GM23338 (cell line): Measurements from ENCODE around the gene MED13L. TPM values are rescaled to one million over a fixed set of nuclear protein-coding genes. Genes with fewer than 3 reads are reported as not detected.

Experiments
- ATAC-seq: fragments of 200-7000 bp; cut with Tn5 transposase; 3 replicates; pipeline ENCODE4 v1.9.1; 2020
- DNase-seq: peaks from one replicate; pipeline ENCODE4 v3.0.0-alpha.2; 2015; ENCODE audit warnings: low spot score
- H2AFZ ChIP-seq: fragments of 200-600 bp; sonication (generic); 2 replicates; pipeline ENCODE4 v1.8.0; 2016; ENCODE audit warnings: antibody characterized with exemption, mild to moderate bottlenecking, moderate library complexity
- H3F3A ChIP-seq: fragments of 200-600 bp; sonication (generic); replicated peaks from 2 replicates; pipeline ENCODE4 v1.8.0; 2017; ENCODE audit warnings: antibody characterized with exemption, mixed run types, low read depth
- H3K27ac ChIP-seq: fragments of 200-600 bp; sonication (generic); 2 replicates; pipeline ENCODE4 v1.6.1; 2016; ENCODE audit warnings: low read depth
- H3K27me3 ChIP-seq: fragments of 200-600 bp; sonication (generic); 2 replicates; pipeline ENCODE4 v1.8.0; 2016; ENCODE audit warnings: mild to moderate bottlenecking, mixed run types, moderate library complexity; ENCODE audit not compliant: insufficient read depth
- H3K36me3 ChIP-seq: fragments of 200-600 bp; sonication (generic); 2 replicates; pipeline ENCODE4 v1.8.0; 2016; ENCODE audit warnings: mild to moderate bottlenecking; ENCODE audit not compliant: insufficient read depth
- H3K4me1 ChIP-seq: fragments of 200-600 bp; sonication (generic); 2 replicates; pipeline ENCODE4 v1.8.0; 2016; ENCODE audit warnings: mild to moderate bottlenecking, moderate library complexity; ENCODE audit not compliant: insufficient read depth
- H3K4me2 ChIP-seq: fragments of 200-600 bp; sonication (generic); 2 replicates; pipeline ENCODE4 v1.7.1; 2017; ENCODE audit warnings: mixed run types
- H3K4me3 ChIP-seq: fragments of 200-600 bp; sonication (generic); 2 replicates; pipeline ENCODE4 v1.6.1; 2016; ENCODE audit warnings: mixed run types
- H3K79me2 ChIP-seq: fragments of 200-600 bp; sonication (generic); replicated peaks from 2 replicates; pipeline ENCODE4 v1.8.0; 2017; ENCODE audit warnings: mild to moderate bottlenecking; ENCODE audit not compliant: insufficient read depth
- H3K9me2 ChIP-seq: fragments of 200-600 bp; sonication (generic); 2 replicates; pipeline ENCODE4 v1.8.0; 2017; ENCODE audit not compliant: insufficient read depth
- H4K20me1 ChIP-seq: fragments of 200-600 bp; sonication (generic); replicated peaks from 2 replicates; pipeline ENCODE4 v1.8.0; 2017; ENCODE audit warnings: mild to moderate bottlenecking; ENCODE audit not compliant: insufficient read depth
- H3K27ac Mint-ChIP-seq: 2 replicates; pipeline ENCODE4 v1.8.0; 2020; ENCODE audit warnings: inconsistent platforms, mild to moderate bottlenecking, moderate library complexity, mixed read lengths
- H3K27me3 Mint-ChIP-seq: 3 replicates; pipeline ENCODE4 v1.8.0; 2022; ENCODE audit warnings: low read depth, mild to moderate bottlenecking, moderate library complexity, mixed read lengths, inconsistent platforms; ENCODE audit not compliant: insufficient read depth, poor library complexity
- H3K36me3 Mint-ChIP-seq: 3 replicates; pipeline ENCODE4 v1.8.0; 2021; ENCODE audit warnings: low read depth, mild to moderate bottlenecking, inconsistent platforms, moderate library complexity, mixed read lengths
- H3K4me1 Mint-ChIP-seq: 3 replicates; pipeline ENCODE4 v1.8.0; 2020; ENCODE audit warnings: mild to moderate bottlenecking, inconsistent platforms, mixed read lengths
- H3K4me3 Mint-ChIP-seq: 3 replicates; pipeline ENCODE4 v1.8.0; 2021; ENCODE audit warnings: moderate library complexity, mild to moderate bottlenecking, inconsistent platforms, mixed read lengths
- H3K9me3 Mint-ChIP-seq: 3 replicates; pipeline ENCODE4 v1.8.0; 2020; ENCODE audit warnings: moderate library complexity, mild to moderate bottlenecking, inconsistent platforms, mixed read lengths
- CREB1 ChIP-seq: fragments of 250-450 bp; sonication (Bioruptor Pico); IDR thresholded peaks from 2 replicates; pipeline ENCODE4 v1.5.0; 2020; ENCODE audit warnings: low read depth, mild to moderate bottlenecking, moderate library complexity
- STAT1 ChIP-seq: IDR thresholded peaks from one replicate; pipeline ENCODE4 v1.6.1; 2016; ENCODE audit warnings: antibody characterized with exemption; ENCODE audit not compliant: unreplicated experiment
- ZNF114 ChIP-seq: fragments of 250-450 bp; sonication (Bioruptor Pico); IDR thresholded peaks from 2 replicates; pipeline ENCODE4 v1.5.0; 2020; ENCODE audit warnings: mild to moderate bottlenecking, moderate library complexity
- polyA plus RNA-seq: library from polyadenylated mRNA; unstranded; fragments of >200 nt; fragmentation: Nextera tagmentation; extraction: Ambion mirVana; gene quantifications from 2 replicates; pipeline ENCODE4 v1.2.1, GENCODE V29; 2016
- total RNA-seq: library from RNA; depleted of rRNA; stranded (reverse); fragments of >200 nt; shearing (Covaris generic); gene quantifications from 2 replicates; pipeline ENCODE4 v1.2.3, GENCODE V29; 2014
- TF ChIP-seq, protein P1 (sequence below): IDR thresholded peaks from 2 replicates; pipeline ENCODE4 v1.6.1; 2016; ENCODE audit warnings: antibody characterized with exemption
- TF ChIP-seq, protein P2 (sequence below): IDR thresholded peaks from one replicate; pipeline ENCODE4 v1.6.1; 2018; ENCODE audit warnings: antibody characterized with exemption; ENCODE audit not compliant: unreplicated experiment
- TF ChIP-seq, protein P3 (sequence below), 2 experiments: fragments of 200-600 bp in 1 of 2; sonication (generic) in 1 of 2; conservative IDR thresholded peaks; 2 replicates each; pipeline versions ENCODE4 v1.5.1 to v1.6.1; 2016 to 2017; ENCODE audit warnings: antibody characterized with exemption in 2 of 2, low read depth in 2 of 2, mild to moderate bottlenecking in 2 of 2, moderate library complexity in 1 of 2

The MED13L gene
- total and polyA plus RNA-seq, 2 experiments from 2014 or later, result 20.9 to 73.6 TPM

DNA sequence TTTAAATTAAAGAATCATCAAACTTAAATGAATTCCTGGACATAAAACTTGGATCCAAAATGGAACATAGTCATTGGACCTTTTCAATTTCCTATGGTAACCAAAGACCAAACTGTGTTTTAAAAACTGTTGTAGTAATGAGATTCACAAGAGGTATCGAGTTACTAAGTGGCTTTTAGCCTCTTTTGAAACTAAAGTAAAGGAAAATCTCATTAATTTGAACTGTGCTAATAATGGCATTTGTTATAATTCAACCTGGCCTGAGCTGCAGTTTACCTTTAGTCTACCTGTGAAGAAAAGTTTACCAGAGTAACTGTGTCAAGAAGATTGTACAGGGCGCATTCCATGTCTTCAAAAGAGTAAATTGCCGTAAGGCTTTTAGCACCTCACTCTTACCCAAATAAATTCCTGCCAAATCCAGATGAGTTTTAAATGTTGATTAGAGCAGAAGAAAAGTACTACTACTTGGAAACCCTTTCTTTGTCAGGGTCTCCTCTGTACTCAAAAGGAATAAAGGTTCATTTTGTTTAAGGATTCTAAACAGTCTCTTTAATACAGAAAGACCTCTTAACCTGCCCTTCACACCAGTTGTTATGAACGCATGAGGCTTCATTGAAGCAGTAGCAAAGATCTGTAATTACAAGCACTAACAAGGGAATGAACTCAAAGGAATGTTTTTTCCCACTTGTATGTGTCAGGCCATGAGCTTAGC lies 17.1 kb upstream of the MED13L start:
- Histone ChIP-seq H4K20me1 (no peaks in the 10 kb centered on the region), H3K27ac (no peak overlapping the region), H3K79me2 (no peaks in the 10 kb centered on the region), H3K27me3 (no peaks in the 10 kb centered on the region), H3F3A (no peaks in the 10 kb centered on the region), H2AFZ (no peak overlapping the region), H3K9me2 (no peaks in the 10 kb centered on the region; the same call in 1 of the 2 replicates), H3K4me3 (no peak overlapping the region), H3K4me2 (no peak overlapping the region), H3K36me3 (no peaks in the 10 kb centered on the region), H3K4me1 (peaks cover 26% of the 10 kb centered on the region; the same call in 1 of the 2 replicates)
- Mint-ChIP-seq H3K27me3 (peaks cover 2% of the 10 kb centered on the region), H3K4me3 (no peak overlapping the region), H3K27ac (no peak overlapping the region), H3K36me3 (no peaks in the 10 kb centered on the region), H3K9me3 (no peaks in the 10 kb centered on the region), H3K4me1 (peaks cover 27% of the 10 kb centered on the region)
- DNase-seq (no peak), ATAC-seq (no peak)
- no peak for TF ChIP-seq ZNF114 (CRISPR knock-in tag)
- TF ChIP-seq STAT1, result no peak
- TF ChIP-seq, protein P1, sequence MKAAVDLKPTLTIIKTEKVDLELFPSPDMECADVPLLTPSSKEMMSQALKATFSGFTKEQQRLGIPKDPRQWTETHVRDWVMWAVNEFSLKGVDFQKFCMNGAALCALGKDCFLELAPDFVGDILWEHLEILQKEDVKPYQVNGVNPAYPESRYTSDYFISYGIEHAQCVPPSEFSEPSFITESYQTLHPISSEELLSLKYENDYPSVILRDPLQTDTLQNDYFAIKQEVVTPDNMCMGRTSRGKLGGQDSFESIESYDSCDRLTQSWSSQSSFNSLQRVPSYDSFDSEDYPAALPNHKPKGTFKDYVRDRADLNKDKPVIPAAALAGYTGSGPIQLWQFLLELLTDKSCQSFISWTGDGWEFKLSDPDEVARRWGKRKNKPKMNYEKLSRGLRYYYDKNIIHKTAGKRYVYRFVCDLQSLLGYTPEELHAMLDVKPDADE, result no peak

DNA sequence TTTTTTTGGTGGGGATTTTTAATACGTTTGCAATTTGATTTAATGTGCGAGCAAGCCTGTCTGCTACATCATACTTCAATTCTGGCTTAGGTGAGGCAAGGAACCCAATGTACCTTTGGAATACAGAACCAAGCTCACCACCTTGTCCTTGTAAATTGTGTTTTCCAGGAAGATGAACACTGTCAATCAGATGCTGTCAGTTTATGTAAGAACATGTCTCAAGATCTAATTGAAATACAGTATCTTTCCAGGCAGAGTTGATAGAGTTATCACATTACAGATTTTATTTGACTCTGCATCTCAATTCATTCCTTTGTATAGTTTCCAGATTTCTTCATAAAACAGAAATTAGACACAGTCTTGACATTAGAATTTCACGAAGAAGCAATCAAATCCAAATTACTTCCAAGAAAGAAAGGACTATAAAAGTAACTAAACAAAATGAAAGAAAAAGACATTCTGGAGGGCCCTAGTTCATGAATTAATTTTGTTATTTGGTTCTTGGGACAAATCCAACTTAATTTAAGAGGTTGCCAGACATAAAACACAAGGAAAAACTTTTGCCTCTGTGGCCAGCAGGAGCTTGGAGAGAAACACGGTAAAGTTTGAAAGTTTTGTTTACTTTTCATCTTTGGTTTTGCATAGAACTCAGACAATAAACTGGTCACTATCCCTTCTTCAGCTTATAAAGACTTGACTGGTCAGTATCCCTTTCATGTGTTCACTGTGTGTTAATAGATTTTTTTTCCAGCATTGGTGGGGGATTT lies 16.4 kb upstream of the MED13L start:
- H3K9me2 ChIP-seq, result no peaks in the 10 kb centered on the region; the same call in 1 of the 2 replicates
- no peak overlapping the region for H3K4me2 ChIP-seq
- no peak overlapping the region for H2AFZ ChIP-seq
- Mint-ChIP-seq H3K27me3 (peaks cover 2% of the 10 kb centered on the region), H3K9me3 (no peaks in the 10 kb centered on the region), H3K4me1 (peaks cover 20% of the 10 kb centered on the region), H3K36me3 (no peaks in the 10 kb centered on the region), H3K27ac (no peak overlapping the region), H3K4me3 (no peak overlapping the region)
- H3K36me3 ChIP-seq, result no peaks in the 10 kb centered on the region
- H3K4me3 ChIP-seq, result no peak overlapping the region
- H4K20me1 ChIP-seq, result no peaks in the 10 kb centered on the region
- peaks cover 26% of the 10 kb centered on the region; the same call in 1 of the 2 replicates for H3K4me1 ChIP-seq
- DNase-seq, result no peak
- H3K27me3 ChIP-seq, result no peaks in the 10 kb centered on the region
- H3K79me2 ChIP-seq, result no peaks in the 10 kb centered on the region
- no peak overlapping the region for H3K27ac ChIP-seq
- H3F3A ChIP-seq, result no peaks in the 10 kb centered on the region
- ATAC-seq, result no peak
- TF ChIP-seq, protein P2, sequence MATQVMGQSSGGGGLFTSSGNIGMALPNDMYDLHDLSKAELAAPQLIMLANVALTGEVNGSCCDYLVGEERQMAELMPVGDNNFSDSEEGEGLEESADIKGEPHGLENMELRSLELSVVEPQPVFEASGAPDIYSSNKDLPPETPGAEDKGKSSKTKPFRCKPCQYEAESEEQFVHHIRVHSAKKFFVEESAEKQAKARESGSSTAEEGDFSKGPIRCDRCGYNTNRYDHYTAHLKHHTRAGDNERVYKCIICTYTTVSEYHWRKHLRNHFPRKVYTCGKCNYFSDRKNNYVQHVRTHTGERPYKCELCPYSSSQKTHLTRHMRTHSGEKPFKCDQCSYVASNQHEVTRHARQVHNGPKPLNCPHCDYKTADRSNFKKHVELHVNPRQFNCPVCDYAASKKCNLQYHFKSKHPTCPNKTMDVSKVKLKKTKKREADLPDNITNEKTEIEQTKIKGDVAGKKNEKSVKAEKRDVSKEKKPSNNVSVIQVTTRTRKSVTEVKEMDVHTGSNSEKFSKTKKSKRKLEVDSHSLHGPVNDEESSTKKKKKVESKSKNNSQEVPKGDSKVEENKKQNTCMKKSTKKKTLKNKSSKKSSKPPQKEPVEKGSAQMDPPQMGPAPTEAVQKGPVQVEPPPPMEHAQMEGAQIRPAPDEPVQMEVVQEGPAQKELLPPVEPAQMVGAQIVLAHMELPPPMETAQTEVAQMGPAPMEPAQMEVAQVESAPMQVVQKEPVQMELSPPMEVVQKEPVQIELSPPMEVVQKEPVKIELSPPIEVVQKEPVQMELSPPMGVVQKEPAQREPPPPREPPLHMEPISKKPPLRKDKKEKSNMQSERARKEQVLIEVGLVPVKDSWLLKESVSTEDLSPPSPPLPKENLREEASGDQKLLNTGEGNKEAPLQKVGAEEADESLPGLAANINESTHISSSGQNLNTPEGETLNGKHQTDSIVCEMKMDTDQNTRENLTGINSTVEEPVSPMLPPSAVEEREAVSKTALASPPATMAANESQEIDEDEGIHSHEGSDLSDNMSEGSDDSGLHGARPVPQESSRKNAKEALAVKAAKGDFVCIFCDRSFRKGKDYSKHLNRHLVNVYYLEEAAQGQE, result no peak
- TF ChIP-seq, protein P3, sequence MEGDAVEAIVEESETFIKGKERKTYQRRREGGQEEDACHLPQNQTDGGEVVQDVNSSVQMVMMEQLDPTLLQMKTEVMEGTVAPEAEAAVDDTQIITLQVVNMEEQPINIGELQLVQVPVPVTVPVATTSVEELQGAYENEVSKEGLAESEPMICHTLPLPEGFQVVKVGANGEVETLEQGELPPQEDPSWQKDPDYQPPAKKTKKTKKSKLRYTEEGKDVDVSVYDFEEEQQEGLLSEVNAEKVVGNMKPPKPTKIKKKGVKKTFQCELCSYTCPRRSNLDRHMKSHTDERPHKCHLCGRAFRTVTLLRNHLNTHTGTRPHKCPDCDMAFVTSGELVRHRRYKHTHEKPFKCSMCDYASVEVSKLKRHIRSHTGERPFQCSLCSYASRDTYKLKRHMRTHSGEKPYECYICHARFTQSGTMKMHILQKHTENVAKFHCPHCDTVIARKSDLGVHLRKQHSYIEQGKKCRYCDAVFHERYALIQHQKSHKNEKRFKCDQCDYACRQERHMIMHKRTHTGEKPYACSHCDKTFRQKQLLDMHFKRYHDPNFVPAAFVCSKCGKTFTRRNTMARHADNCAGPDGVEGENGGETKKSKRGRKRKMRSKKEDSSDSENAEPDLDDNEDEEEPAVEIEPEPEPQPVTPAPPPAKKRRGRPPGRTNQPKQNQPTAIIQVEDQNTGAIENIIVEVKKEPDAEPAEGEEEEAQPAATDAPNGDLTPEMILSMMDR (conservative IDR thresholded peaks at IDR 0.05; ENCODE audit: low read depth in 2 of 2), result no peak
- no peak for TF ChIP-seq CREB1 (CRISPR knock-in tag)
- no peak for TF ChIP-seq ZNF114 (CRISPR knock-in tag)
